ENCODE data around the gene IFNGR2. TPM values are rescaled to one million over a fixed set of nuclear protein-coding genes. Genes with fewer than 3 reads are reported as not detected.

The IFNGR2 gene
- total and polyA plus RNA-seq, 9 donors, result 39.6 to 125 (median 46.7) TPM

- intact Hi-C loops (cut with DNase I), result loop anchor here in 1 of 4 donors (10.0 kb wide), 1 partner anchor 166 kb away; no protein-coding TSS in a partner anchor
Observed at GRCh38 chr21:33370305-33370704, 32.9 kb upstream of the IFNGR2 start.

GRCh38 chr21:33371366-33371765, 31.8 kb upstream of the IFNGR2 start:
- intact Hi-C loops (cut with DNase I), result loop anchor here in 1 of 4 donors (10.0 kb wide), 1 partner anchor 167 kb away; no protein-coding TSS in a partner anchor
- H3K27ac ChIP-seq, result no peak overlapping the region
- H3K4me1 ChIP-seq (ENCODE audit: insufficient read depth), result peaks cover 1% of the 10 kb centered on the region
- H3K27me3 ChIP-seq, result no peaks in the 10 kb centered on the region
- no peak for DNase-seq
- TF ChIP-seq EP300 (IDR thresholded peaks at IDR 0.05), result no peak
- no peak for TF ChIP-seq CTCF (IDR thresholded peaks at IDR 0.05)
- TF ChIP-seq POLR2A (IDR thresholded peaks at IDR 0.05), result no peak
- H3K4me3 ChIP-seq, result no peak overlapping the region
- 90 to 93% (median 91%) methylated on average over 3 of the region's 3 CpGs for WGBS, 3 donors
- H3K9me3 ChIP-seq, result peaks cover 0 to 6% of the 10 kb centered on the region in 2 donors
- H3K36me3 ChIP-seq, result no peaks in the 10 kb centered on the region

More at GRCh38 chr21:33370305-33370704, 32.9 kb upstream of the IFNGR2 start:
- Histone ChIP-seq H3K27me3 (no peaks in the 10 kb centered on the region), H3K36me3 (no peaks in the 10 kb centered on the region), H3K4me1 (ENCODE audit: insufficient read depth) (peaks cover 1% of the 10 kb centered on the region), H3K4me3 (no peak overlapping the region), H3K27ac (no peak overlapping the region), H3K9me3 (peaks cover 0 to 6% of the 10 kb centered on the region in 2 donors)
- DNase-seq, result no peak
- WGBS, 3 donors, result 85 to 100% (median 86%) methylated on average over 2 of the region's 2 CpGs
- TF ChIP-seq EP300 (IDR thresholded peaks at IDR 0.05), result no peak
- no peak for TF ChIP-seq POLR2A (IDR thresholded peaks at IDR 0.05)

GRCh38 chr21:33372582-33372981, 30.6 kb upstream of the IFNGR2 start:
- H3K27me3 ChIP-seq, result no peaks in the 10 kb centered on the region
- H3K9me3 ChIP-seq, result peaks cover 0 to 6% of the 10 kb centered on the region in 2 donors
- DNase-seq, result no peak
- peaks cover 1% of the 10 kb centered on the region for H3K4me1 ChIP-seq (ENCODE audit: insufficient read depth)
- 95 to 96% (median 95%) methylated on average over 12 of the region's 12 CpGs for WGBS, 3 donors
- H3K4me3 ChIP-seq, result no peak overlapping the region
- H3K36me3 ChIP-seq, result no peaks in the 10 kb centered on the region
- intact Hi-C loops (cut with DNase I), result loop anchor here in 1 of 4 donors (10.0 kb wide), 1 partner anchor 168 kb away; no protein-coding TSS in a partner anchor
- no peak overlapping the region for H3K27ac ChIP-seq
- TF ChIP-seq CTCF (IDR thresholded peaks at IDR 0.05), result no peak

- intact Hi-C loops (cut with DNase I), result loop anchor here in 1 of 4 donors (10.0 kb wide), 1 partner anchor 169 kb away; no protein-coding TSS in a partner anchor
- peaks cover 1% of the 10 kb centered on the region for H3K4me1 ChIP-seq (ENCODE audit: insufficient read depth)
- WGBS, 3 donors, result 78 to 92% (median 79%) methylated on average over 2 of the region's 2 CpGs
- no peaks in the 10 kb centered on the region for H3K36me3 ChIP-seq
- DNase-seq, result no peak
- no peaks in the 10 kb centered on the region for H3K27me3 ChIP-seq
- H3K4me3 ChIP-seq, result no peak overlapping the region
- peaks cover 0 to under 1% of the 10 kb centered on the region in 2 donors for H3K9me3 ChIP-seq
- no peak overlapping the region for H3K27ac ChIP-seq
- no peak for TF ChIP-seq CTCF (IDR thresholded peaks at IDR 0.05)
- no peak for TF ChIP-seq EP300 (IDR thresholded peaks at IDR 0.05)
- no peak for TF ChIP-seq POLR2A (IDR thresholded peaks at IDR 0.05)
Observed at GRCh38 chr21:33373451-33373850, 29.8 kb upstream of the IFNGR2 start.

GRCh38 chr21:33374080-33374449, 29.1 kb upstream of the IFNGR2 start:
- no peak overlapping the region for H3K27ac ChIP-seq
- H3K36me3 ChIP-seq, result no peaks in the 10 kb centered on the region

More at GRCh38 chr21:33374080-33374449, 29.1 kb upstream of the IFNGR2 start:
- TF ChIP-seq EP300 (IDR thresholded peaks at IDR 0.05) (no peak), POLR2A (IDR thresholded peaks at IDR 0.05) (no peak), CTCF (IDR thresholded peaks at IDR 0.05) (no peak)
- Histone ChIP-seq H3K9me3 (no peaks in the 10 kb centered on the region), H3K27me3 (no peaks in the 10 kb centered on the region), H3K4me1 (ENCODE audit: insufficient read depth) (peaks cover 1% of the 10 kb centered on the region), H3K4me3 (no peak overlapping the region)
- no peak for DNase-seq
- 57 to 63% (median 60%) methylated on average over 2 of the region's 2 CpGs for WGBS, 3 donors
- intact Hi-C loops (cut with DNase I), result loop anchor here in 1 of 4 donors (10.0 kb wide), 1 partner anchor 169 kb away; no protein-coding TSS in a partner anchor

Data from ovary (tissue), 9 donors.